Stimulated activated CD8-positive, alpha-beta memory T cell treated with anti-CD3 and anti-CD28 coated beads, Interleukin-12 subunit alpha, Interleukin-12 subunit beta, amount 100 ng/mL, for 24 hours (primary cell): ENCODE data around the gene NMT1.

Source experiments
- DNase-seq: peaks from one replicate; pipeline ENCODE4 v3.0.0-alpha.2; 2020; ENCODE audit errors: extremely low read depth

Gene NMT1

DNA sequence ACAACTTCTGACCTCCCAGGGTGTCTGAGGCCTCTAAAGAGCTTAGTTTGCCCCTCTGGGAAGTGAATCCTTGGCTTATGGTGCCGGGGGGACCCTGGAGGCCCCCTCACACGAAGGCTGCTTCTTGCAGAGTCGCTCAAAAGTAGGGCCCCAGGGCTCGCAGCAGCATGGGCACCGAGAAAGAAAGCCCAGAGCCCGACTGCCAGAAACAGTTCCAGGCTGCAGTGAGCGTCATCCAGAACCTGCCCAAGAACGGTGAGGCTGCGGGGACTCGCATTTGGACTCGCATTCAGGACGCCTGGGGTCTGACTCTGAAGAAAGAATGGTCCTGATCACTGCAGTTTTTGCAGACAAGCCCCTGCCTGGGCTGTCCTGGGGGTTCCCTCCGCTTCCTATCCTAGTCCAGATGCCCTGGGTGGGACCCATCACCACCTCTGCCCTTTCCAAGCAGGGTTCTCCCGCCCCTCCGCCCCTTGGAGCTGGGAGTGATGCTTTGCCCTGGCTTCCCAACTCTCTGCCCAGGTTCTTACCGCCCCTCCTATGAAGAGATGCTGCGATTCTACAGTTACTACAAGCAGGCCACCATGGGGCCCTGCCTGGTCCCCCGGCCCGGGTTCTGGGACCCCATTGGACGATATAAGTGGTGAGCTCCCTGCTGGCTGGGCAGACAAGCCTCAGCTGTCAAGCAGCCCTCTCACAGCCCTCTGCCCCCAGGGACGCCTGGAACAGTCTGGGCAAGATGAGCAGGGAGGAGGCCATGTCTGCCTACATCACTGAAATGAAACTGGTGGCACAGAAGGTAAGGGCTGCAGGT, 75.1 kb downstream of the NMT1 start:
- no peak for DNase-seq

DNA sequence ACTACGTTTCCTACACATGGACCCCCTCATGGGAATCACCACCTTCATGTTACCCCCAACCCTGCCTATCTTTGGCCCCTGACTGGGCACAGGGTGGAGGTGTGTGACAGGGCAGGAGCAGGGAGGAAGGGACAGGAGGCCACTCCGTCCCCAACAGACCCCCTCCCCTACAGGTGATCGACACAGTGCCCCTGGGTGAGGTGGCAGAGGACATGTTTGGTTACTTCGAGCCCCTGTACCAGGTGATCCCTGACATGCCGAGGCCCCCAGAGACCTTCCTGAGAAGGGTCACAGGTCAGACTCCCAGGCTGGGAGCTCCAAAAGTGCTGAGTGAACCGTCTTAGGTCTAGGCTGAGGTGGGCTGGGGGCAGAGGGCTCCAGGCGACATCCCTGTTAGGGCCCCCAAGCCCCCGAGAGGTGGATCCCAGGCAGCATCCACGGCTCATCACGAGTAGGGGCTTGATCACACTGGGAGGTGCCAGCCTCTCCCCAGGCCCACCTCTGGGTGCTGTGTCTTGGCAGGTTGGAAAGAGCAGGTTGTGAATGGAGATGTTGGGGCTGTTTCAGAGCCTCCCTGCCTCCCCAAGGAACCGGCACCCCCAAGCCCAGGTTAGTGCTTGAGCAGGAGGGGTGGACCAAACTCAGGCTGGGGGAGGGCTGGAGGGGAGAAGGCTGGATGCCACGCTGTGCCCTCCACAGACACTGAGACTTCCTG, 75.9 kb downstream of the NMT1 start:
- no peak for DNase-seq

DNA sequence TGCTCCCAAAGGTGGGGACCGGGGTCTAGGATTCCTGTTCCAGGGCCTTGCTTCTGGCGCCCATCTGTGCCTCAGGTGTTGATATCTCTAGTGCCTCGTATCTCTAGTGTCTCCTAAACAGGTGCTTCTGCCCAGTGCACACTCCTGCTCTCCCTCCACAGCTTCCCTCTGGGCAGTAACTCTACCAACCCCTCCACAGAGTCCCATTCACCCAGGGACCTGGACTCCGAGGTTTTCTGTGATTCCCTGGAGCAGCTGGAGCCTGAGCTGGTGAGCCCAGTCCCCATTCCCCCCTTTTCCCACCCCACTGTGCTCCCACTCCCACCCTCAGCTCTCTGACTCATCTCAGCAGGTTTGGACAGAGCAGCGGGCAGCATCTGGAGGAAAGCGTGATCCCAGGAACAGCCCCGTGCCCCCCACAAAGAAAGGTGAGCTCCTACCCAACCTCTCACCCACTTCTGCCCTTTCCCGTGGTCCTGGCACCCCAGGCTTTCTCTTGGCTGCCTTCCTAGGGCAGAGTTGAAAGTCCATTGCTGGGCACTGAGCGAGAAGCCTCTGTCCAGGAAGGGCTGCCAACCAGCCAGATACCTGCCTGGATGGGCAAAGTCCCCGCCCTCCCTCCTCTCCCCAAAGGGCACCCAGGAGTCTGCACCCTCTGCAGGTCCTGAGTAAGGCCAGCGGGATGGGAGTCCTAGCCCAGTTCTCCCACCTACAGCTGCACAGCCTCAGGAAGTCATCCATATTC, 76.6 kb downstream of the NMT1 start:
- no peak for DNase-seq

DNA sequence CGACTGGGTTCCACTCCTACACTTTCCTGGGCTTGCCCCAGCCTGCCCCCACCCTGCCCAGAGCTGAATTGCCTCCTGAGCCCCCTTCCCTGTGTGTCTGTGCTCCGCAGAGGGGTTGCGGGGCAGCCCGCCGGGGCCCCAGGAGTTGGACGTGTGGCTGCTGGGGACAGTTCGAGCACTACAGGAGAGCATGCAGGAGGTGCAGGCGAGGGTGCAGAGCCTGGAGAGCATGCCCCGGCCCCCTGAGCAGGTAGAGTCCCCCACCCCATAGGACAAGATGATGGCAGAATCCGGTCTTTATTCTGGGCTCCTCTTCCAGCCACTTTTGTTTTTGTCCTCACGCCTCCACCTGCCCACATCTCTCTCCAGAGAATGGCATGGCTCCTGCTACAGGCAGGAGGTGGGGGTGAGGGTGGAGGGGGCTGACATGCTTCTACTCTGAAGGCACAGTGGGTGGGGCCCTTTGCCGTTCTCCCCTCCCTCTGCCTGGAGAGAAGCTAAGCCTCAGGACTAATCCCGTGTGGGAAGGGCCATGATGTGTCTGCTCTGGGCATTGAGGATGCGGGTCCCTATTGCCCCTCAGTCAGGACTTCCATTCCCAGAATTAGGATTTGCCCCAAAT, 77.9 kb downstream of the NMT1 start:
- DNase-seq: no peak

DNA sequence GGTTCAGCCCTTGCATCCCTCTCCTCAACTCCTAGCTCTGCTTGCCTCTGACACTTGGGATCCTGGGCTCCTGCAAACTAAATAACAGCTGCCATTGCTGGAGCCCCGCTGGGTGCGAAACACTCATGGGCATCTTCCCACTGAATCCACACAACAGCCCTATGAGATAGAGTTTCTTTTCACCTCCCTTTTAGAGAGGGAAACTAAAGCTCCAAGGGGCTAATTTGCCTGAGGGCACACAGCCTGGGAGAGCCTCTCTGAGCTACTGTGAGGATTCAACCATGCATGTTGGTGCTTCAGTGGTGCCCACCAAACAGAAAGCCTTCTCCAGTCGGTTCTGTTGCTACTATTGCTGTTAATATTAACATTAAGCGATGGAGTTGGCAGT, 78.4 kb downstream of the NMT1 start:
- no peak for DNase-seq

DNA sequence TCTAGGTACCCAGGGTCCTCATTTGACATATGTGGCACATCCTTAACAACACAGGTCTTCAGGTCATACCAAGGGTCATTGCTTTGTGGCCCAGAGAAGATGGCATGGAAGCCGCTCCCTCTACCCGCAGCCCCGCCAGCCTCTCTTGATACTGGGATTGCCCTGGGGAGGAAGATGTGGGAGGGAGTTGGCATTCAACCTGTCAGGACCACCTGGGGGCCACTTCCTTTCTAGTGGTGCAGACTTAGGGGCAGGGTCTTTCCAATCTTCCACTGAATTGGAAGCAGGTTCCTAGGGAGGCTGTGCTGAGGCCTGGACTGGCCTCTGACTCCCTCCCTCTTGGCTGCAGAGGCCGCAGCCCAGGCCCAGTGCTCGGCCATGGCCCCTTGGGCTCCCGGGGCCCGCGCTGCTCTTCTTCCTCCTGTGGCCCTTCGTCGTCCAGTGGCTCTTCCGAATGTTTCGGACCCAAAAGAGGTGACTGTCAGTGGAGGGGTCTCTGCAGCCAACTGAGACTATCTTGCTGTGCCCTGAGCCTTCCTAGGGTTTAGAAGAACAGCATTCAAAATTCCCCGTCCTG, 82.1 kb downstream of the NMT1 start:
- DNase-seq: no peak

DNA sequence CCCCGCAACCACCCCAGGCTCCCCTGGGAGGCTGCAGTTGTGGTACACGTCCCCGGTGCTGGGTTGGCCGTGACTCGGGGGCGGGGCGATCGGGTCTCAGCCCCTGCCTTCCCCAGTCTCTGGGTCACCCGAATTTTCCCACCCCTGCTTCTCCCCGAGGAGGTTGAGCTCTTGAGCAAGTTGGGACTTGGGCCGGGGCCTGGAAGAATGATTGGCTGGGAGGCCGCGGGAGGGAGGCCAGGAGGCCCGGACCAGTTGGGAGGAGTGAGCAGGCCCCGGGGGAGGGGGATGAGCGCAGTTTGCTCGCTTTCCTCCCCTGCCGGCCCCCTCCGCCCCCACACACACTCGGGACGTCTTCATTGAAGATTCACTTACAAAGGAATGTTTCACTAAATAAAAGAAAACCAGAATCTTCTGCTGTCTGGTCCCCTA, 82.7 kb downstream of the NMT1 start:
- DNase-seq: no peak

DNA sequence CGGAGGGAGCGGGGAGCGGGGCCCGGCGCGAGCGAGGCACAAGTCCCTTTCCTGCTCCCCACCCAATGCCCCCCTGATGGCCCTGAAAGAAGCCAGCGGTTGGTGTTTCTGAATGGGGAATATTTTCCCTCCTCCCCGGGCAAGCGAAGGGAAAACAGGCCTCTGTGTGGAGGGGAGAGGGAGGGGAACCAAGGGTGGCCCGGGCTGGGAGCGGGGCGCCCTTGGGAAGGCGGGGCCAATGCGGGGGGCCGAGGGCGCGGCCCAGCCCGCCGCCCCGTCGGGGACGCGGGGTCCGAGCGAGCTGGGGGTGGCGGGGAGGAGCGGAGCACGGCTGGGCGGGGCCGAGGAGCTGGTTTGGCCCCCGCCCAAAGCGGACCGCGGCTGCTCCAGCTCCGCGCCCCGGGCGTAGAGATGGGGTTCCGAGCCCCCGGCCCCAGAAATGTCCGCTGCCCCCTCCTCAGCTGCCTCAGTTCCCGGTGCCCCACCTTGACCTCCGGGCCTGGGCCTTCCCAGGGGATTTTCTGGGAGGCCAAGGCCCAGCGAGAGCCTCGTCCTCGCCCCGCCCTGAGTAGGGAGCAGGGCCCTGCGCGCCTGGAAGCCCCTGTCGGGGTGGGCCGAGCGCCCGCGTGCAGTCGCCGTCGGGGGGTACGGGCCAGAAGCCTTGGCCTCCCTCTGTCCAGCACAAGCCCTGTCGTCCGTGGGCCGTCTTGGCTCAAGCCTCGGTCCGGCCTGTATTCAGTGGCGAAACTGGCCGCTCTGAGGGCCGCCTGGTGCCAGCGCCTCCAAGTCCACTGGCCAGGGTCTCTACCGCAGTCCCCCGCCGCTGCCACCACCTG, 83.3 kb downstream of the NMT1 start:
- DNase-seq: no peak

DNA sequence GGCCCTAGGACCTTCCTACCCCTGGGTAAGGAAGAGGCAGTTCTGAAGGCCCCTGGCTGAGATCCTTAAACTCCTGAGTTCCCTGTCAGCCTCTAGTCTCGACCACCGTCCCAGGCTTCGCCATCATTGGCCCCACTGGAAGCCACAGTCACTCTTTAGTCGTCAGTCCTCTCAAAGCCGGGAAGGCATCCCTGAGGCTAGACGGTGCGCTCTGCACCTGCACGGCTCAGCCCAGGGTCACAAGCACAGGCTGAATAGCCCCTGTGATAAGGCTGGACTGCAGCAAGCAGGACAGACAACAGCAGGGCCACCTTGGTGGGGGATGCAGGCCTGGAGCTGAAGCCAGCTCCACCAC, 83.9 kb downstream of the NMT1 start:
- DNase-seq: no peak

DNA sequence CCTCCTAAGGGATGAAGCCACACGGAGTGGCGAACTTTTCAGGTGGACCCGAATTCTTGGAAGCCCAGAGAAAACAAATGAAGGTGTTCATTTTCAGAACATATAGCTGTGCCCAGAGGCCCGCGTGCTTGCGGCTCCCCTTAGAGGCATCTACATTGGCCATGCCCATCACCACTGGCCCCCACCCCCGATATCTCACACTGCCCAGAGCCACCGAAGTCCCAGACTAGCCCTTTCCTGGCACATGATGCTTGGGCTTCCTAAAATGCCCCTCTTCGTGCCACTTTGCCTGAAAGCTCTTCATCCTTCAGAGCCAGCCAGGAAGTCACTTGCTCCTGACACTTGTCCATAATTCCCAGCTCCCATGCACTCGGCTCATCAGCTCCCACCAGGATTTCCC, 85.0 kb downstream of the NMT1 start:
- no peak for DNase-seq

DNA sequence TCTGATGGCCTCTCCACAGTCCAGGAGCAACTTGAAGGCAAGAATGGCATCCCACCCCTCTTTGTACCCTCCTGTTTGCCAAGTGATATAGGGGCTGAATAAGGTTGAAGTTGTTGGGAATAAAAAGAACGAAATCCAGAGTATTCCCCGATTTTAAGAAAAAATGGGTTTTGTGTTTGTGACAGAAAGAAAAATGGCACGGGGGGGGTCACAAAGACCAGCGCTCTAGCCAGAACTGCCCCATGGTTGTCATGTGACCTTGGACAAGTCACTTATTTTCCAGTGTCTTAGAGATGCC, 85.4 kb downstream of the NMT1 start:
- DNase-seq: no peak

DNA sequence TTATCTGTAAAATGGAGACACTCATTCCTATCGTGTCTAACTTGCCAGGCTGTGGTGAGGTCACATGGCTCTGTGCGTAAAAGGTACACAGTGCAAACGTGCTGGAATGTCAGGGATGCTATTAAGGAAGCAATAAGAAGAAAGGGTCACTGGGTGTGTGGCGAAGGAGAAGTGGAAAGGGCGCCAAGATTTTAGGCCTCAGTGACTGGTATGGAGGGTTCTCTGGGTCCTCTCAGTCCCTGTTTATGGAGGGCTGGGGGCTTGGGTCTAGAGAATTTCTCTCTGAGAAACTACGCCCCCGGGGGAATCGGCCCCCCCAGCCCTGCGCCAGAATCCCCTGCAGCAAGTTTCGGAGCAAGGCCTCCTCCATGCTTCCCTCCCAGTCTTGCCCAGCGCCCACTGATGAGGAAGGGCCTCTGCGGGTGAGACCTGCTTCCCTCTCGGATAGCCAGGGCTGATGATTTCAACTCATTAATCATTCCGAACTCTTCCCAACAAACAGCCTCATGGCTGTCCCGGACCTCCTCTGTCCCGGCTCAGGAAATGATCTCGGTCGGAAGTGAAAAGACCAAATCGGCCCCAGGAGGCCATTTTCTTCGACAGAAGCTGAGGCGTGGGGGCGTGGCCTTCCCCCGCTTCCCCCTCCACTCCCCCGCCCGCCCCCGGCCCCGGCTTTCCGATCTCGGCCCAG, 85.9 kb downstream of the NMT1 start:
- DNase-seq: no peak

DNA sequence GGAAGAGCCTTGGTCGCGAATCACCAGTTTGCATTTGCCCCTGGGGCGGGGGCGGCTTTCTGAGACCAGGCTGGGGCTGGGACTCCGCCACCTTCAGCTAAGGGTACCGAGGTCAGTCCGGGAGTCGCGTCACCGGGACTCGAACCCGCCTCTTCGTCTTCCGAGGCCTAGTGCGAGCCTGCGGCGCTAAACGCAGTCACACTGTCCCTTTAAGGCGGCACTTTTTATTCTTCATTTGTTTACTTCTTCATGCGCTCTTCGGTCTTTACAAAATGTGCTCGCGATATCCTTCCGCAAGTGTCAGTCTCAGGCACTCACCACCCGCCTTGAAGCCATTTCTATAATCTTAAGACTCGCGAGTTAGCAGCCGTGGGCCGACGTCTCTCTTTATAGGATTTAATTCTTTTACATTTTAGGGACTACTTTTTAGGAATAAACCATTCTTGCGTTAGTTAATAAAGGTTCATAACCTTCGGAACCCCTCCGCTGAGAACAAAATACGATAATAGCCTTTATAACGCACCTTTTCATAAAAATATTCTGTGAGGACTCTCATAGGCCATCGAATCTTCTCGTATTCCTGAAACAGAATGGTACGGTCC, 86.6 kb downstream of the NMT1 start:
- no peak for DNase-seq

DNA sequence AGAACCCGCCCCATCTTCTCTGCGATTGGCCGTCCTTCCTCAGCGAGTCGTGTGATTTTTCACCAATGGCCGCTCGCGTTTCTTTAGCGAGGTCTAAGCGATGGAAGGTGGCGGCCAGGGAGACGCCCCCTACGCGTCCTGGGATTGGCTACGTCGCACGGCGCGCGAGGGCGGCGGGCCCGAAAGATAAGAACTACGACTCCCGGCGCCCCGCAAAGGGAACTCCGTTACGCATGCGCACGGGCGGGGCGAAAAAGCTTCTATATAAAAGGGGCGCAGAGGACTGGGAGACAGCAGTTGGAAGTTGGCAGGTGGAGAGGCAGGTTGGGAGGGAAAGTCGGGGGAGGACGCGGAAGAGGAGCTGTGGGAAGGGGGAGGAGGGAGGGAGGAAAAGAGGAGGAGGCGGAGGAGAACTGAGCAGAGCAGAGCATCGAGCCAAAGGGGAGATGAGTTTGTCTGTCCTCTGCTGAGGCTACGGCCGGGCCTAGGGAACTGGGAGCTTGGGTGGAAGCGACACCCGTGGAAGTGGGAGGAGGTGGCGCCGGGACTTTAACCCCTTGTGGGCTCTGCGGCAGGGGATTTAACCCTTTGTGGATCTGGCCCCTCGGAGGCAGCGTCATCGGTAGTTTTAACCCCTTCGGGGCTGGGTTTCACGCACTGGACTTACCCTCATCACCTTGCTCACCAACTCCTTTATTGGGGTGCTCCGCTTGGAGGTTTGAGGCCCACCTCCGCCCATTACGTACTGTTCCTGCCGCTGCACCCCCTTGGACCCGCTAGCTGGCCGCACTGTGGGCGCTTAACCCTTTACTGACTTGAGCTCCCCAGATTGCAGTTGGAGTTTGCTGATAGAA, 87.3 kb downstream of the NMT1 start, which contains the start of gene HEXIM1:
Gene HEXIM1 (plus strand): TSS at position 293 of the 854 bp plus-strand sequence. CDS start 716 bp downstream, outside the sequence.
- peak; percentile 94 for DNase-seq

DNA sequence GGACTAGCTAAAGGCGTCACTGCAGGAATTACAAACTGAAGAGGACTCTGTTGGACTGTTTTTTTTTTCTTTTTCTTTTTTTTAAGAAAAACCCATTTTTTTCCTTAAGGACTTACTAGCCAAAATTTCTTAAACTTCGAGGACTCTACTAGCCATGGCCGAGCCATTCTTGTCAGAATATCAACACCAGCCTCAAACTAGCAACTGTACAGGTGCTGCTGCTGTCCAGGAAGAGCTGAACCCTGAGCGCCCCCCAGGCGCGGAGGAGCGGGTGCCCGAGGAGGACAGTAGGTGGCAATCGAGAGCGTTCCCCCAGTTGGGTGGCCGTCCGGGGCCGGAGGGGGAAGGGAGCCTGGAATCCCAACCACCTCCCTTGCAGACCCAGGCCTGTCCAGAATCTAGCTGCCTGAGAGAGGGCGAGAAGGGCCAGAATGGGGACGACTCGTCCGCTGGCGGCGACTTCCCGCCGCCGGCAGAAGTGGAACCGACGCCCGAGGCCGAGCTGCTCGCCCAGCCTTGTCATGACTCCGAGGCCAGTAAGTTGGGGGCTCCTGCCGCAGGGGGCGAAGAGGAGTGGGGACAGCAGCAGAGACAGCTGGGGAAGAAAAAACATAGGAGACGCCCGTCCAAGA, 88.0 kb downstream of the NMT1 start:
- no peak for DNase-seq

DNA sequence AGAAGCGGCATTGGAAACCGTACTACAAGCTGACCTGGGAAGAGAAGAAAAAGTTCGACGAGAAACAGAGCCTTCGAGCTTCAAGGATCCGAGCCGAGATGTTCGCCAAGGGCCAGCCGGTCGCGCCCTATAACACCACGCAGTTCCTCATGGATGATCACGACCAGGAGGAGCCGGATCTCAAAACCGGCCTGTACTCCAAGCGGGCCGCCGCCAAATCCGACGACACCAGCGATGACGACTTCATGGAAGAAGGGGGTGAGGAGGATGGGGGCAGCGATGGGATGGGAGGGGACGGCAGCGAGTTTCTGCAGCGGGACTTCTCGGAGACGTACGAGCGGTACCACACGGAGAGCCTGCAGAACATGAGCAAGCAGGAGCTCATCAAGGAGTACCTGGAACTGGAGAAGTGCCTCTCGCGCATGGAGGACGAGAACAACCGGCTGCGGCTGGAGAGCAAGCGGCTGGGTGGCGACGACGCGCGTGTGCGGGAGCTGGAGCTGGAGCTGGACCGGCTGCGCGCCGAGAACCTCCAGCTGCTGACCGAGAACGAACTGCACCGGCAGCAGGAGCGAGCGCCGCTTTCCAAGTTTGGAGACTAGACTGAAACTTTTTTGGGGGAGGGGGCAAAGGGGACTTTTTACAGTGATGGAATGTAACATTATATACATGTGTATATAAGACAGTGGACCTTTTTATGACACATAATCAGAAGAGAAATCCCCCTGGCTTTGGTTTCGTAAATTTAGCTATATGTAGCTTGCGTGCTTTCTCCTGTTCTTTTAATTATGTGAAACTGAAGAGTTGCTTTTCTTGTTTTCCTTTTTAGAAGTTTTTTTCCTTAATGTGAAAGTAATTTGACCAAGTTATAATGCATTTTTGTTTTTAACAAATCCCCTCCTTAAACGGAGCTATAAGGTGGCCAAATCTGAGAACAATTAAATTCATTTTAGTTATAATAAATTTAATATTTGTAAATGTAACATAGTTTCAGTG, 88.8 kb downstream of the NMT1 start:
- no peak for DNase-seq
